Activated T-helper 1 cell treated with anti-CD3 and anti-CD28 coated beads, Interleukin-2, amount 50 U/mL, for 16 hours (primary cell): Measurements from ENCODE around the gene SLC2A8.

Experiments
- DNase-seq, 2 donors: peaks; one replicate each; pipeline ENCODE4 v3.0.0-alpha.2; 2020; ENCODE audit warnings: low read depth in 1 of 2, low spot score in 1 of 2

SLC2A8 gene

GRCh38 chr9:127396808-127397645, at the start of gene SLC2A8:
SLC2A8 (plus strand) TSS chr9:127397169; CDS start chr9:127397231, 62 bp downstream.
- peak; percentile 39 to 86 for DNase-seq

DNA sequence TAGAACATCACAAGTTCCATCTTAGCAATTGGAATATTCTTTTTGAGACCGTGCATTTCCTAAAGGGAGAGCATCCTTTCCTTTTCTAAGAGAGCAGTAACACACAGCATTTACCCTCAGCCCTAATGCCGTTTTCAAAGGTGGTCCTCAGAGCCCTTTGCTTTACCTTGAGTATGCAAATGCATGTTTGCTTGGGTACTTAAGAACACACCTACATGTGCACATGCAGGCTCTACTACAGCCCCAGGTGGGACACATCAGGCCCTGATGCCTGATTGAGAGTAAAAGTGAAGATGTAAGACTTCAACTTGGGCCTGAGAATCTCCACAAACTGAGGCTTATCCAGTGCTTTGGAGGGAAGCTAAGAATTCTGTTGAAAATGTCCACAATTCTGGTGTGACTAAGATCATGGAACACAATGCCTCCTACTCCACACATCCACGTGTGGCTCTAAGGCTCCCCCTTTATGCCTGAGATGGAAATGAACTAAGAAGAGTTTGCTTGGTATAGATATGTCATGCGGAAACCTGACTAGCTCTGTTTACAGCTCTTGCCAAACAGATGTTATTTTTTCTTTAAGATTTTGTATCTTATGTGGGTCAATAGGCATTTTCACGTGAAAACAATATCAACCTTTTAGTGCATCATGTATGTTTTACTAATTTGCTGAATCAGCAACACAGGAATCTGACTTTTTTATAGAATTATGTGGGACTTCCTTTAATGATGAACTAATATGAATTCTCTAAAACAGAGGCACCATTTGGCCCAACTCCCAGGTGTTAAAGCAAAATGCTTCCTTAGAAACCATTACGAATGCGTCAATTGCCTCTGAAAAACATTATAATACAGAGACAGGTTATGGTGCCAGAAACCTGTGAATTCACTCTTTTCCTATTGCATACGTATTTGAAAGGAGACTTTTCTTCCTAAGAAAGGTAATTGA, 48.9 kb upstream of the SLC2A8 start:
- no peak for DNase-seq

GRCh38 chr9:127349483-127350113, 47.4 kb upstream of the SLC2A8 start:
- no peak for DNase-seq

- no peak for DNase-seq
These were observed 45.5 kb upstream of the SLC2A8 start for GRCh38 chr9:127351182-127352166.

DNA sequence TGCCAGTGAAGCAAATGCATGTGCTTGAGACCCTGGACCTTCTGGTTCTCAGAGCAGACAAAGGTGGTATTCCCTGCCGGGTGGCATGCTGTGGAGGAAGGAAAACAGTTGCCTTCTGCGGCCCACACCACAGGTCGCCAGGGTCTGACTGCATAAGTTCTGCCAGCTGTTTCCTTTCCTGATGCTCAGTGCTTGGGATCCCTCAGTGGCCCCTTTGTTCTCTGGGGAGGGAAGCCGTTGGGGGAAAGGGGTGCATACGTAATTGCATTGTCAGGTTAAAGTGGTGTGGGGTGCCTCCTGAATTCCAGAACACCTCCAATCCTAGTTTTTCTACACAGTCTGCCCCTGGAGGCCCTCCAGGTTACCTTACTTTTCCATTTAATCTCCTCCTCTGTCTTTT, 43.1 kb upstream of the SLC2A8 start:
- DNase-seq = no peak

- no peak for DNase-seq
These were observed 40.1 kb upstream of the SLC2A8 start for GRCh38 chr9:127356906-127357305.

GRCh38 chr9:127358023-127358535, 38.9 kb upstream of the SLC2A8 start:
- DNase-seq = no peak

DNA sequence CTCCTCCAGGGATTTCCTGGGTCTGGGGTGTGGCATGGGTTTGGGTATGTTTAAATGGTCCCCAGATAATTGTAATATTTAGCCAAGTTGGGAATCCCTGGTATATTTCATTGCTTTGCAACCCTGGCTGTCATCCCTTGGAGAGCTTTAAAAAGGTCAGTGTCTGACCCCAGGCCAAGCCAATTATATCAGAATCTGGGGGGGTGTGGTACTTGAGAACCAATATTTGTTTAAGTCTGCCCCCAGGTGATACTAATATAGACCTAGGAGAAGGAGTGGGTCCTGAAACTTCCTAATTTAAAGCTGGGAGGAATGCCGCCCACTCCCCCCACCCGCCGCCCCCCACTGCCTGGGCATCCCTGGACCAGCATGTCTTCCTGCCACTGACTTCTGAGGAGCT, 38.2 kb upstream of the SLC2A8 start:
- DNase-seq = no peak

GRCh38 chr9:127360250-127360649, 36.7 kb upstream of the SLC2A8 start:
- DNase-seq = no peak

DNA sequence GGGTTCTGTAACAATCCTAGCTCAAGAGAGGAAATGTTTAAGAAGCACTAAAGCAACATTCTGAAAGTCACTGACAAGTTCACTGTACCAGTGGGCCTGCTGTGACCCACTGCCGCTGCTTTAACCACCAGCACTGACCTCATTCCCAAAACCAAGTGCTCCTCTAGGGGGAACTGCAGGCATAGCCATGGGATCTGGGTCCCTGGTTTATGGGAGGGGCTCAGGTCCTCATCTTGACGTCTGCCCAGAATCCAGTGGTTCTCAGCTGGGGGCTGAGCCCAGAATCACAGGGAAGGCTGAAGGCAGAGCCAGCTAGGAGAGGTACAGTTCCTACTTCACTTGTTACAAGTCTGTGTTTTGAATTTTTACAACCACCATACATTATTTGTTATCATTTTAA, 36.1 kb upstream of the SLC2A8 start:
- no peak for DNase-seq

DNA sequence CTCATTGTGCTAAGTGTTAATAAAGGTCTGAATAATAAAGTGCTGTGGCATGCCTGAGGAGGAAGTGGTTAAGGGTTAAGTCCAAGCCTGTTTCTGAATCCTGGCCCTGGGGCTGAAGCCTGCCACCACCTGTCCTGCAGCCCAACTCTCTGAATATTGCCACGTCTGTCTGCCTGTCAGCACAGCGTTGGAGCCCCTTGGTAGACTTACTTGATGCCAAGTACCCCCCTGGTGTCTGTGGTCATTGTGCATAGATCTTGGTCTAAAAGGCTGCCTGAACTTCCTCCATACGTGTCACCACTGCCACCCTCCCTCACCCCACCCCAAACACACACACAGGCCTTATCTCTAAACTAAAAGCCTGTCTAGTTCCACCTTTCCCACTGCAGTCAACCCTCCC, 35.4 kb upstream of the SLC2A8 start:
- no peak for DNase-seq

- DNase-seq = no peak
These were observed 34.1 kb upstream of the SLC2A8 start for GRCh38 chr9:127362829-127363228.

DNA sequence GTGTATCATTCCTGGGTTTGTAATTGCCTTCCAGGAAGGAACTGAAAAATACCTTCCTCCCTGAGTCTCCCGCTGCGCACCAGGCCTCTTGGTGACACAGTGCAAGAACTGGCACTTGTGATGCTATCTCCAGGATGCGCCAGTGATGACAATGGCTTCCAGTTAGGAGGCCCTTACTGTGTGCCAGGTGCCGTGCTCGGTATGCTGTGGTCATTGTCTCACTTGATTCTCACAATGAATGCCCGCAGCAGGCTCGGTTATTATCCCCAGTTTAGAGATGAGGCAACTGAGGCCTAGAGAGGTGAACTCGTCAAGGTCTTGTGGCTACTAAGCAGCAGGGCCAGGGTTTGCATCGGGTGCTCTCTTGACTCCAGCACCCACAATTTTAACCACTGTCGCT, 31.5 kb upstream of the SLC2A8 start:
- DNase-seq = no peak

DNA sequence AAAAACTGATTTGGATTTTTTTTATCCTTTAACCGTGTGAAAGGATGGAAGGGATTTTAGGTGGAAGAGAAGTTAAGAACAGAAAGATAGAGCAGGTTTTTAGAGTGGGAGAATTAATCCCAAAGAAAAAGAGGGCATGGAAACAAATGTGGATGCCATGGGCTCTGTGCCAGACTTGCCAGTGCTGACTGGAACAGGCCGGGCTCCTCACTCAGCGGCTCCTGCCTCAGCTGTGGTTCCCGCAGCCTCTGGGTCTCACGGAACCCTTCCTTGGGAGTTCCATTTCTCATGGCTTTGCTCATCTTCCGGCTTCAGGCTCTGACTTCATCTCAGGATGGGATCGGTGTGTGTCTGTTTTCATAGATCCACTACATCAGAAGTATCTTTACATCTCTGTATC, 30.4 kb upstream of the SLC2A8 start:
- no peak for DNase-seq

DNA sequence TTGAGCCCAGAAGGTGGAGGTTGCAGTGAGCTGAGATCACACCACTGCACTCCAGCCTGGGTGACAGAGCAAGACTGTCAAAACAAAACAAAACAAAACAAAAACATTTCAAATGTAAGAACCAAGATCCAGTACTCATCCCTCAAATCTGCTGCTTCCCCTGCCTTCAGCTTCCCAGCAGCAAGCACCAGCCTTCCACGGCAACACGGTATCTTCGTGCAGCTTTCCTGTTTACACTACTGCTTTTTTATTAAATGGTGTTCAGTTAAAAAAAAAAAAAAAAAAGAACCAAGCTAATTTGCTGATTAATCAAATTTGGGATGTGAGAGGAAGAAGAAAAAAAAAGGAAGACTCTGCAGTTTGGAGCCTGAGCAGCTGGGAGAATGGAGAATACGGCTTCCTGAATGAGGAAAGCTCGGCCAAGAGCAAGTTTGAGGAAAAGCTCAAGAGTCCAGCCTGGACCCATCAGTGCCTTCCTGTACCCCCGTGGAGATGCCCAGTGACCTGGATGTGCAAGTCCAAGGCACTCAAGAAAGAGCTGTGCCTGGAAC, 28.0 kb upstream of the SLC2A8 start:
- DNase-seq = no peak

DNA sequence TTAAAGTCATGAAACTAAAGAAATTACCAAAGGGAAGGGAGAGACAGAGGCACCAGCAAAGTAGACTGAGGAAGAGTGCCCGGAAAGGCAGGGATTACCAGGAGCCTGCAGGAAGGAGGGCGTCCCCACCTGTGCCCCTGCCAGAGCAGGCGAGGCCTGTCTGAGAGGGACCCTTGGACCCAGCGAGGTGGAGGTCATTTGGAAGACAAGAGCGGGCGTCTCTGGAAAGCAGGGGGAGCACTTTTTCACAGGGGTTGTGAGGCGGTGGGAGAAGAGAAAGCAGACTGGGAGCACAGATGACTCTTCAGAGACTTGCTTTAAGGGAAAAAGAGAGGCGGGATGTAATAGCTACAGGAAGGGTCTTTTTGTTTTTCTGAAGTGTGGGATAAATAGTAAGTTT, 27.5 kb upstream of the SLC2A8 start:
- DNase-seq = no peak

DNA sequence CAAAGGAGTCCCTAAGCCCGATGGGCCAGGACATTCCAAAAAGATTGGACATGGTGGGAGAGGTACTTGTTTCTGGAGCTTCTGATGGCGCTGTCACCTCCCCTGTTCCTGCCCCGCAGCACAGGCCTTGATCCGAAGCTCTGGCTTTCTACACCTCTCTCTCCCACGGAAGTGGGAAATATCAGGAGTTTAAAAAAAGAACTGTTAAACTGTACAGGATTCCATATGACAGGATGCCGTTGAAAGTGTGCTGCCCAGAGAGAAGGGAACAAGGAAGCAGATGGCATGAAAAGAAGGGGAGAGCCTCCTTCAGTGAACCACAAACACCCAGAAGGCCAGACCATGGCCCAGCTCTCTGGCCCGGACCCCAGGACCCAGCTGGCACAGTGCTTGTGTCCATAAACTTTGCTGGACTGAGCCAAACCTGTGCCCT, 26.8 kb upstream of the SLC2A8 start:
- no peak for DNase-seq

- DNase-seq = no peak
These were observed 26.0 kb upstream of the SLC2A8 start for GRCh38 chr9:127370672-127371648.

DNA sequence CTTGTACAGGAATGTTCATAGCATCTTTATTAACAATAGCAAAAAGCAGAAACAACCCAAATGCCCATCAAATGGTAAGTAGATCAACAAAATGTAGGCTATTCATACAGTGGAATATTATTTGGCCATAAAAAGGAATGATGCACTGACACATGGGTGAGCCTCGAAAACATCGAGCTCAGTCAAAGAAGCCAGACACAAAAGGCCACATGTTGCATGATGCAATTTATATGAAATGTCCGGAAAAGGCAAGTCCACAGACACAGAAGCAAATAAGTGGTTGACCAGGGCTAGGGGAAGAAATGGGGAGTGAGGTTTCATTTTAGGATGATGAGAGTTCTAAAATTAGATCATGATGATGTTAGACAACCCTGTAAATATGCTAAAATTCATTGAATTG, 16.5 kb upstream of the SLC2A8 start:
- DNase-seq = no peak
